HG02678 (cell line): ENCODE measurements around the gene TTC34.
"Not testable (repeated sequence)": the region's sequence is repeated elsewhere in the genome, so short reads cannot be mapped to it uniquely, and the experiment has no call there.

Experiments used
- ATAC-seq: cut with Tn5 transposase; IDR thresholded peaks from one replicate; pipeline ENCODE4 v1.9.1; 2021; ENCODE audit warnings: mild to moderate bottlenecking, moderate library complexity; ENCODE audit not compliant: unreplicated experiment

The TTC34 gene

DNA sequence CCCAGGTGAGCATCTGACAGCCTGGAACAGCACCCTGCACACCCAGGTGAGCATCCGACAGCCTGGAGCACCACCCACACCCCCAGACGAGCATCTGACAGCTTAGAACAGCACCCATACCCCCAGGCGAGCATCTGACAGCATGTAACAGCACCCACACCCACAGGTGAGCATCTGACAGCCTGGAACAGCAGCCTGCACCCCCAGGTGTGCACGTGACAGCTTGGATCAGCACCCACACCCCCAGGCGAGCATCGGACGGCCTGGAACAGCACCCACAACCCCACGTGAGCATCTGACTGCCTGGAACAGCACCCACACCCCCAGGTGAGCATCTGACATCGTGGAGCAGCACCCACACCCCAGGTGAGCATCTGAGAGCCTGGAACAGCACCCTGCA lies 116.6 kb downstream of the TTC34 start:
- not testable (repeated sequence) for ATAC-seq

DNA sequence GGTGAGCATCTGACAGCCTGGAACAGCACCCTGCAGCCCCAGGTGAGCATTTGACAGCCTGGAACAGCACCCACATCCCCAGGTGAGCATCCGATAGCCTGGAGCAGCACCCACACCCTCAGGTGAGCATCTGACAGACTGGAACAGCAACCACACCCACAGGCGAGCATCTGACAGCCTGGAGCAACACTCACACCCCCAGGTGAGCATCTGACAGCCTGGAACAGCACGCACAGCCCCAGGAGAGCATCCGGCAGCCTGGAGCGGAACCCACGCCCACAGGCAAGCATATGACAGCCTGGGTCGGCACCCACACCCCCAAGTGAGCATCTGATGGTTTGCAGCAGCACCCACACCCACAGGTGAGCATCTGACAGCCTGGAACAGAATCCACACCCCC lies 117.5 kb downstream of the TTC34 start:
- ATAC-seq, result not testable (repeated sequence)

GRCh38 chr1:2683321-2683741 lies 118.2 kb downstream of the TTC34 start:
- not testable (repeated sequence) for ATAC-seq

DNA sequence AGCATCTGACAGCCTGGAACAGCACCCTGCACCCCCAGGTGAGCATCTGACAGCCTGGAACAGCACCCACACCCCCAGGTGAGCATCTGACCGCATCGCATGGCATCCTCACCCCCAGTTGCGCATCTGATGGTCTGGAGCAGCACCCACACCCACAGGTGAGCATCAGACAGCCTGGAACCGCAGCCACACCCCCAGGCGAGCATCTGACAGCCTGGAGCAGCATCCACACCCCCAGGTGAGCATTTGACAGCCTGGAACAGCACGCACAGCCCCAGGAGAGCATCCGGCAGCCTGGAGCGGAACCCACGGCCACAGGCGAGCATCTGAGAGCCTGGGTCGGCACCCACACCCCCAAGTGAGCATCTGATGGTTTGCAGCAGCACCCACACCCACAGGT lies 118.6 kb downstream of the TTC34 start:
- ATAC-seq, result not testable (repeated sequence)

DNA sequence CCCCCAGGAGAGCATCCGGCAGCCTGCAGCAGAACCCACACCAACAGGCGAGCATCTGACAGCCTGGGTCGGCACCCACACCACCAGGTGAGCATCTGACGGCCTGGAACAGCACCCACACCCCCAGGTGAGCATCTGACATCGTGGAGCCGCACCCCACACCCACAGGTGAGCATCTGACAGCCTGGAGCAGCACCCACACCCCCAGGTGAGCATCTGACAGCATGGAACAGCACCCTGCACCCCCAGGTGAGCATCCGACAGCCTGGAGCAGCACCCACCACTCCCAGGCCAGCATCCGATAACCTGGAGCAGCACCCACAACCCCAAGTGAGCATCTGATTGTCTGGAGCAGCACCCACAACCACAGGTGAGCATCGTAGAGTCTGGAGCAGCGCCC lies 124.8 kb downstream of the TTC34 start:
- ATAC-seq, result not testable (repeated sequence)

DNA sequence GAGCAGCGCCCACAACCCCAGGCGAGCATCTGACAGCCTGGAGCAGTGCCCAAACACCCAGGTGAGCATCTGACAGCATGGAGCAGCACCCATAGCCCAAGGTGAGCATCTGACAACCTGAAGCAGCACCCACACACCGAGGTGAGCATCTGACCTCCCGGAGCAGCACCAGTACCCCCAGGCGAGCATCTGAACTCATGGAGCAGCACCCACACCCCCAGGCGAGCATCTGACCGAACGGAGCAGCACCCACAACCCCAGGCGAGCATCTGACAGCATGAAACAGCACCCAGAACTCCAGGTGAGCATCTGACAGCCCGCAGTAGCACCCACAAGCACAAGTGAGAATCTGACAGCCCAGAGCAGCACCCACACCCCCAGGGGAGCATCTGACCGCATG lies 129.8 kb downstream of the TTC34 start:
- ATAC-seq, result not testable (repeated sequence)

GRCh38 chr1:2659806-2660205 lies 141.7 kb downstream of the TTC34 start:
- ATAC-seq, result not testable (repeated sequence)

- ATAC-seq, result not testable (repeated sequence)
These were observed 143.6 kb downstream of the TTC34 start for GRCh38 chr1:2657909-2658308.

DNA sequence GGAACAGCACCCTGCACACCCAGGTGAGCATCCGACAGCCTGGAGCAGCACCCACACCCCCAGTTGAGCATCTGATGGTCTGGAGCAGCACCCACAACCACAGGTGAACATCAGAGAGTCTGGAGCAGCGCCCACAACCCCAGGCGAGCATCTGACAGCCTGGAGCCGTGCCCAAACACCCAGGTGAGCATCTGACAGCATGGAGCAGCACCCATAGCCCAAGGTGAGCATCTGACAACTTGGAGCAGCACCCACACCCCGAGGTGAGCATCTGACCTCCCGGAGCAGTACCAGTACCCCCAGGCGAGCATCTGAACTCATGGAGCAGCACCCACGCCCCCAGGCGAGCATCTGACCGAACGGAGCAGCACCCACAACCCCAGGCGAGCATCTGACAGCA lies 144.4 kb downstream of the TTC34 start:
- not testable (repeated sequence) for ATAC-seq

GRCh38 chr1:2655598-2656434 lies 145.7 kb downstream of the TTC34 start:
- not testable (repeated sequence) for ATAC-seq

DNA sequence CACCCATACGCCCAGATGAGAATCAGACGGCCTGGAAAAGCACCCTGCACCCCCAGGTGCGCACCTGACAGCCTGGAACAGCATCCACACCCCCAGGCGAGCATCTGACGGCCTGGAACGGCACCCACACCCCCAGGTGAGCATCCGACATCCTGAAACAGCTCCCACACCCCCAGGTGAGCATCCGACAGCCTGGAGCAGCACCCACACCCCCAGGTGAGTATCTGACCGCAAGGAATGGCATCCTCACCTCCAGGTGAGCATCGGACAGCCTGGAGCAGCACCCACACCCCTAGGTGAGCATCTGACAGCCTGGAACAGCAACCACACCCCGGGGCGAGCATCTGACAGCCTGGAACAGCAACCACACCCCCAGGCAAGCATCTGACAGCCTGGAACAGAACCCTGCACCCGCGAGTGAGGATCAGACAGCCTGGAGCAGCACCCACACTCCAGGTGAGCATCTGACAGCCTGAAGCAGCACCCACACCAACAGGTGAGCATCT lies 147.0 kb downstream of the TTC34 start:
- not testable (repeated sequence) for ATAC-seq

GRCh38 chr1:2653741-2654442 lies 147.6 kb downstream of the TTC34 start:
- not testable (repeated sequence) for ATAC-seq

DNA sequence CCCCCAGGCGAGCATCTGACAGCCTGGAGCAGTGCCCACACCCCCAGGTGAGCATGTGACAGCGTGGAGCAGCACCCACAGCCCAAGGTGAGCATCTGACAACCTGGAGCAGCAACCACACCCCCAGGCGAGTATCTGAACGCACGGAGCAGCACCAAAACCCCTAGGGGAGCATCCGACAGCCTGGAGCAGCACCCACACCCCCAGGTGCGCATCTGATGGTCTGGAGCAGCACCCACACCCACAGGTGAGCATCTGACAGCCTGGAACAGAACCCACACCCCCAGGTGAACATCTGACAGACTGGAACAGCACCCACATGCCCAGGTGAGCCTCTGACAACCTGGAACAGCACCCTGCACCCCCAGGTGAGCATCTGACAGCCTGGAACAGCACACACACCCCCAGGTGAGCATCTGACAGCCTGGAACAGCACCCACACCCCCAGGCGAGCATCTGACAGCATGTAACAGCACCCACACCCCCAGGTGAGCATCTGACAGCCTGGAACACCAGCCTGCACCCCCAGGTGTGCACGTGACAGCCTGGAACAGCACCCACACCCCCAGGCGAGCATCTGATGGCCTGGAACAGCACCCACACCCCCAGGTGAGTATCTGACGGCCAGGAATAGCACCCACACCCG lies 148.4 kb downstream of the TTC34 start:
- not testable (repeated sequence) for ATAC-seq

- ATAC-seq, result not testable (repeated sequence)
These were observed 149.2 kb downstream of the TTC34 start for GRCh38 chr1:2652152-2652925.

- no peak for ATAC-seq
These were observed 150.4 kb downstream of the TTC34 start for GRCh38 chr1:2650967-2651645.

DNA sequence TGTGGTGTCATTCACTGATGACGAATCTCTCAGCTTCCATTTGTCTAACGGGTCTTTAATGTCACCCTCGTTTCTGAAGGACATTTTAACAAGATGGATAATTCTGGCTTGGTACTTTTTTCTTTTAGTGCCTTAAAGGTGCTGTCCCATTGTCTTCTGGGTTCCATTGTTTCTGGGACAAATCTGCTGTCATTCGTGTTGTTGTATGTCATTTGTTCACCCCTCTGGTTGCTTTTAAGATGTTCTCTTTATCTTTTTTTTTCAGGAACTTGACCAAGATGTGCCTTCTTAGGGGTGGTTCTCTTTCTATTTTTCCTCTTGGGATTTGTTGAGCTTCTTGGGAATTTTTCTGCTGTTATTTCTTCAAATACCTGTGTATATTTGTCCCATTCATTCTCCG lies 154.7 kb downstream of the TTC34 start:
- ATAC-seq, result no peak

GRCh38 chr1:2645776-2646175 lies 155.7 kb downstream of the TTC34 start:
- ATAC-seq, result no peak

- no peak for ATAC-seq
These were observed 156.3 kb downstream of the TTC34 start for GRCh38 chr1:2645143-2645542.

DNA sequence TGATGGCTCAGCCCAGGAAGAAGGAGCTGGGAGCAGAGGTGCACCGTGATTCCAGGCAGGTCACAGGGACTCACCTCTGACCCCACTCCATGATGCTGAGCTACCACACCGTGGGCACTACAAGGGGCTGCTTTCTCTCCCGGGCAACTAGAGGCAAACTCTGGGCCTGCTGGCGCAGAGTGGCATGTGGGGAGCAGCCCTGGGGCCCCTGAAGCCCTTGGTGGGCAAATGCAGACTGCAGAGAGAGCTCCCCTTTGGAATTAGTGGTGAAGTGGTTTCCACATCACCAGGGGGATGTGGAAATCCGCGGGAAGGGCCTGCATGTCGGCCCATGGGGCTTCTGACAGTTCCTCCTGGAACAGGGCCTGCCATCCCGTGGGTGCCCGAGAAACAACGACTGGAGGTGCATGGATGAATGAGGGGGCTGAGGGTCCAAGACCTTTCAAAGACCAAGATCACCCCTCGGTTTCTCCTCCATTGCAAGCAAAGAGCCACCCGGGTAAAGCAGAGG lies 156.8 kb downstream of the TTC34 start:
- no peak for ATAC-seq

DNA sequence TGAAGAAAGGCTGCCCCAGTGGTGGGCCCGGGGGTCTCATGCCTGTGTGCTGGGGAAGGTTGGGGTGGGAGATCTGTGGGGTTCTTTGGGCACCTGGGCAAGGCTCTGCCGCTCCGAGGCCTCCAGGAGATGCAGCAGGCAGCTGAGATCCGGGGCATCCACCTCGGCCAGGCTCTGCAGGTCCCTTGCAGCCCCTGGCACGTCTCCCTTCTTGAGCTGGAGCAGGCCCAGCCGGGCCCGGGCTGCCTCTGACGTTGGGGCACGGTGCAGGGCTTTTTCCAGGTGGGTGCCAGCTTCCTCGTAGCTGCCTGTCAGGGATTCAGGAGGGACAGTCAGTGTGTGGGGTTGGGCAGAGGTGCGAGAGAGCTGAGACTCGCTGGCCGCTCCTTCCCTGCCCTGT lies 157.3 kb downstream of the TTC34 start:
- no peak for ATAC-seq
